Activated CD8-positive, alpha-beta T cell treated with anti-CD3 and anti-CD28 coated beads for 36 hours (primary cell): Measurements from ENCODE around the gene NRXN3. TPM values are rescaled to one million over a fixed set of nuclear protein-coding genes. Genes with fewer than 3 reads are reported as not detected.

Experiments used
- ATAC-seq: fragments of 200-7000 bp; cut with Tn5 transposase; one replicate; pipeline ENCODE4 v1.10.0; 2021; ENCODE audit warnings: mild to moderate bottlenecking, moderate library complexity
- CTCF ChIA-PET: fragments of 350-600 bp; sonication (Branson Sonifier 250); formaldehyde crosslinking; loops from one replicate; lab custom pipeline; 2021; ENCODE audit warnings: antibody characterized with exemption; lab: Charles Lee
- POLR2A ChIA-PET: fragments of 350-600 bp; sonication (Branson Sonifier 250); formaldehyde crosslinking; loops from one replicate; lab custom pipeline; 2021; ENCODE audit warnings: antibody characterized with exemption; lab: Charles Lee
- DNase-seq: peaks from one replicate; pipeline ENCODE4 v3.0.0-alpha.2; 2020
- H3K27ac Mint-ChIP-seq: one replicate; pipeline ENCODE4 v1.8.0; 2021; ENCODE audit warnings: mild to moderate bottlenecking, mixed read lengths
- H3K27me3 Mint-ChIP-seq: one replicate; pipeline ENCODE4 v1.8.0; 2021; ENCODE audit warnings: mixed read lengths
- H3K36me3 Mint-ChIP-seq: one replicate; pipeline ENCODE4 v1.8.0; 2021; ENCODE audit warnings: low read depth, mixed read lengths
- H3K4me1 Mint-ChIP-seq: one replicate; pipeline ENCODE4 v1.8.0; 2021; ENCODE audit warnings: low read depth, mixed read lengths
- H3K4me3 Mint-ChIP-seq: one replicate; pipeline ENCODE4 v1.8.0; 2021; ENCODE audit warnings: mild to moderate bottlenecking, moderate library complexity, mixed read lengths
- H3K9me3 Mint-ChIP-seq: one replicate; pipeline ENCODE4 v1.8.0; 2021; ENCODE audit warnings: mixed read lengths
- intact Hi-C: fragments of 100-400 bp; cut with micrococcal nuclease; formaldehyde crosslinking; loops from one replicate; pipeline ENCODE4 v1.10.0; 2022
- total RNA-seq, 2 experiments: library from RNA; stranded (reverse); gene quantifications; one replicate each; pipeline ENCODE4 v1.2.3, GENCODE V29; 2021
- TF ChIP-seq, protein P1 (sequence below): fragments of 200-600 bp; IDR thresholded peaks from one replicate; pipeline ENCODE4 v1.8.0; 2022; ENCODE audit warnings: antibody characterized with exemption, mild to moderate bottlenecking

Gene NRXN3
- total RNA-seq, 2 experiments from 2014 or later, result not detected

DNA sequence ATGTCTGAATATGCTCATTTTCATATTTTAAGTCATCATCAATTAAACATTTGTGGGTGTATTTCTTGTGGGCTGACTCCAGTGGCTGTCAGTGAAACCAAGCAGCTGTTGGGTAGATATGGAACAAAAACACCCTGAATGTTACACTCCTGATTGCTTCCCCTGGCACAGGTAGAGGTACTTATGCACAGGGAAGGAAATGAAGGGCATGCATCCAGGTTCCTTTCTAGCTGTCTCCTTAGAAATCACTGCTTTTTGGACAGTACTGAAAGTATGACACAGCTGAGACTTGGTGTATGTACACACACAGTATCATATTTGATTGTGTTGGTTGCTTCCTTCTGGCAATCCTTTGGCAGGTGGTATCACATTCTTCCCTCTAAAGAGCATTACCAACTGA lies 1034.4 kb downstream of the NRXN3 start:
- no peaks in the 10 kb centered on the region for H3K9me3 Mint-ChIP-seq
- H3K27me3 Mint-ChIP-seq, result no peaks in the 10 kb centered on the region
- intact Hi-C loops, result no loop called here

DNA sequence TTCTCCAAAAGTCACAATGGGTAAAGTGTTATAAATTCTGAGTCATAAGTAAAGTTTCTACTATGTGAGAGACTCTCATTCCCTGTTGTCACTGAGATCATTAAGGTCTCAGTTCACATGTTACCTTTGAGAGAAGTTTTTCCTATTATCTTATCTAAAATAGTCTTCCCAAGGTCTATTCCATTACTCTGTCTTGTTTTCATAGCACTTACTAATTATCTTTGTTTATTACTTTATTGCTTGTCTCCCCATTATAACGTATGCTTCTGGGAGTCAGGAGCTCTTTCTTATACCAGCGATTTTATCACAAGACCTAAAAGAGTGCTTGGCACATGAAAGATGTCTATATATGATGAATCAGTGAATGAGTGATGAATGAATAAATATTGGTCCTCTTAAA lies 1039.2 kb downstream of the NRXN3 start:
- ChIA-PET CTCF (no interaction called here), POLR2A (no interaction called here)
- Mint-ChIP-seq H3K4me1 (no peaks in the 10 kb centered on the region), H3K4me3 (no peak overlapping the region), H3K27me3 (no peaks in the 10 kb centered on the region), H3K9me3 (no peaks in the 10 kb centered on the region), H3K27ac (no peak overlapping the region), H3K36me3 (no peaks in the 10 kb centered on the region)
- TF ChIP-seq, protein P1, sequence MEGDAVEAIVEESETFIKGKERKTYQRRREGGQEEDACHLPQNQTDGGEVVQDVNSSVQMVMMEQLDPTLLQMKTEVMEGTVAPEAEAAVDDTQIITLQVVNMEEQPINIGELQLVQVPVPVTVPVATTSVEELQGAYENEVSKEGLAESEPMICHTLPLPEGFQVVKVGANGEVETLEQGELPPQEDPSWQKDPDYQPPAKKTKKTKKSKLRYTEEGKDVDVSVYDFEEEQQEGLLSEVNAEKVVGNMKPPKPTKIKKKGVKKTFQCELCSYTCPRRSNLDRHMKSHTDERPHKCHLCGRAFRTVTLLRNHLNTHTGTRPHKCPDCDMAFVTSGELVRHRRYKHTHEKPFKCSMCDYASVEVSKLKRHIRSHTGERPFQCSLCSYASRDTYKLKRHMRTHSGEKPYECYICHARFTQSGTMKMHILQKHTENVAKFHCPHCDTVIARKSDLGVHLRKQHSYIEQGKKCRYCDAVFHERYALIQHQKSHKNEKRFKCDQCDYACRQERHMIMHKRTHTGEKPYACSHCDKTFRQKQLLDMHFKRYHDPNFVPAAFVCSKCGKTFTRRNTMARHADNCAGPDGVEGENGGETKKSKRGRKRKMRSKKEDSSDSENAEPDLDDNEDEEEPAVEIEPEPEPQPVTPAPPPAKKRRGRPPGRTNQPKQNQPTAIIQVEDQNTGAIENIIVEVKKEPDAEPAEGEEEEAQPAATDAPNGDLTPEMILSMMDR, result no peak
- intact Hi-C loops, result no loop called here
- DNase-seq, result no peak
- no peak for ATAC-seq

More for the DNA sequence above, 1034.4 kb downstream of the NRXN3 start:
- ChIA-PET POLR2A (no interaction called here), CTCF (no interaction called here)
- TF ChIP-seq, protein P1, result no peak
- H3K4me1 Mint-ChIP-seq, result no peaks in the 10 kb centered on the region
- no peak for ATAC-seq
- DNase-seq, result no peak
- H3K4me3 Mint-ChIP-seq, result no peak overlapping the region
- no peaks in the 10 kb centered on the region for H3K36me3 Mint-ChIP-seq
- no peak overlapping the region for H3K27ac Mint-ChIP-seq

DNA sequence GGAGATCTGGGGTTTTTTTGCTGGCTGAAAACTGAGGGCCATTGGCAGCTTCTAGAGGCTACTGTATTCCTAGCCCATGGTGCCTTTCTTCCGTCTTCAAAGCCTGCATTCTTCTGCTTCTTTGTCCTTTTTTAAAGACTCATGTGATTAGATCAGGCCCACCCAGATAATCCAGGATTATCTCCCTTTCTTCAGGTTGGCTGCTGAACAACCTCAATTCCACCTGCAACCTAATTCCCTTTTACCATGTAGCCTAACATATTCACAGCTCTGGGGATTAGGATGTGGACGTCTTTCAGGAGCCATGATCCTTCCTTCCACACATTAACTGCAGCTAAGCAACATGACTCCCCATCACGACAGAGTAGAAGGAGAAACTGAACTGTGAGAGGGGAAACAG lies 1055.6 kb downstream of the NRXN3 start:
- POLR2A ChIA-PET, result no interaction called here
- H3K36me3 Mint-ChIP-seq, result no peaks in the 10 kb centered on the region

DNA sequence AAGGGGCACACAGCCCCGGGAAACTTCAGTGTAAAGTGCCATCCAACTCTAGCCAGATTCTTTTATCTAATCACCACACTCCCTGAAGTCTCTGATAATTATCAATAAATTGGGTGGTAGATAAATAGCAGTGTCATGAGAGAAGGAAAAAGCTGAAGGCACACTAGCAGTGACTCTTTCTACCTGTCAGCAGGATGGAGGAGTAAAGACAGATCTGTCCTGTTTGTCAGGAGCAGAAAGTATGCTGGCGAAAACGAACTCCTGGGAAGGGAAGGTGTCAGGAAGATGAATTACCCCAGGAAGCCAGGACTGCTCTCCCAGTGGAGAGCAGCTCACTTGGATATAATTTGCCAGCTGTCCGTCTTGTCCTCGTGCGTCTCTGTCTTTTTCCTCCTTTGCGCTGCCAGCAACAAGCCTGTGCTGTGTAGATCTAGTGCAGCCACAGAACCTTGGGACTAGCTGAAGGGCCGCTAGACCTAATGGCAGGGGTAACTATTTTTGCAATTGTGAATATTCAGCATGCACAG lies 1059.3 kb downstream of the NRXN3 start:
- TF ChIP-seq, protein P1, result no peak
- Mint-ChIP-seq H3K36me3 (no peaks in the 10 kb centered on the region), H3K4me1 (no peaks in the 10 kb centered on the region), H3K4me3 (no peak overlapping the region), H3K27ac (no peak overlapping the region), H3K27me3 (peaks cover 1% of the 10 kb centered on the region), H3K9me3 (no peaks in the 10 kb centered on the region)
- POLR2A ChIA-PET, result no interaction called here
- CTCF ChIA-PET, result no interaction called here
- ATAC-seq (no peak), DNase-seq (no peak)
- intact Hi-C loops, result no loop called here

More for the DNA sequence above, 1055.6 kb downstream of the NRXN3 start:
- DNase-seq, result no peak
- CTCF ChIA-PET, result no interaction called here
- peaks cover 1% of the 10 kb centered on the region for H3K27me3 Mint-ChIP-seq
- no peak overlapping the region for H3K4me3 Mint-ChIP-seq
- peaks cover 7% of the 10 kb centered on the region for H3K9me3 Mint-ChIP-seq
- no peaks in the 10 kb centered on the region for H3K4me1 Mint-ChIP-seq
- no peak overlapping the region for H3K27ac Mint-ChIP-seq
- TF ChIP-seq, protein P1, result no peak
- intact Hi-C loops, result no loop called here
- no peak for ATAC-seq

DNA sequence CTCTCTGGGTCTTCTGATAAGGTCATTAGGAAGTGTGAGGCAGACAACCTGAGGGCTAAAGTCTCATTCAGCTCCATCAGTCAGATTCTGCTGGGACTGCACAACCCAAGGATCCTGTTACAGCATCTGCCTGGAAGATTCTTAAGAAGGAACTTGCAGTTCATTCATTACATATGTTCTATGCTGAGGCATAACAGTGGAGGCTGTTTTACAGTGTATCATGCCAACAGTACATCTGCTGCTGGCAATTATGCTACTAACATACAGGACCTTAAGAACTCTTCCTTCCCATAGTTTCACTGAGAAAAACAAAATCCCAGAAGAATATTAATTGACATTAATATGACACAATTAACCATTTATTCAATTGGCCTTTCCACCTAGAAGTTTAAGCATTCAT lies 1072.5 kb downstream of the NRXN3 start:
- no peaks in the 10 kb centered on the region for H3K9me3 Mint-ChIP-seq
- no peaks in the 10 kb centered on the region for H3K36me3 Mint-ChIP-seq
- no peak overlapping the region for H3K27ac Mint-ChIP-seq
- H3K4me3 Mint-ChIP-seq, result no peak overlapping the region
- H3K4me1 Mint-ChIP-seq, result no peaks in the 10 kb centered on the region
- CTCF ChIA-PET, result no interaction called here
- POLR2A ChIA-PET, result no interaction called here
- ATAC-seq (no peak), DNase-seq (no peak)
- peaks cover 2% of the 10 kb centered on the region for H3K27me3 Mint-ChIP-seq
- intact Hi-C loops, result no loop called here
- TF ChIP-seq, protein P1, result no peak
